T-helper 1 cell treated with Interleukin-12 subunit alpha and Interleukin-12 subunit beta and Interleukin-4 antibody, amounts not matched to agents 30 μg/mL and 1 μg/mL, for 36 hours (primary cell): ENCODE results near the gene ZBTB37.
"Not testable (repeated sequence)": the region's sequence is repeated elsewhere in the genome, so short reads cannot be mapped to it uniquely, and the experiment has no call there.

Source experiments
- H3K27ac Mint-ChIP-seq: one replicate; pipeline ENCODE4 v1.8.0; 2021; ENCODE audit warnings: mild to moderate bottlenecking, mixed read lengths
- H3K27me3 Mint-ChIP-seq: one replicate; pipeline ENCODE4 v1.8.0; 2021; ENCODE audit warnings: low read depth, mixed read lengths
- H3K36me3 Mint-ChIP-seq: one replicate; pipeline ENCODE4 v1.8.0; 2021; ENCODE audit warnings: low read depth, mixed read lengths
- H3K4me1 Mint-ChIP-seq: one replicate; pipeline ENCODE4 v1.8.0; 2021; ENCODE audit warnings: low read depth, mixed read lengths
- H3K4me3 Mint-ChIP-seq: one replicate; pipeline ENCODE4 v1.8.0; 2021; ENCODE audit warnings: mild to moderate bottlenecking, moderate library complexity, mixed read lengths
- H3K9me3 Mint-ChIP-seq: one replicate; pipeline ENCODE4 v1.8.0; 2021; ENCODE audit warnings: mixed read lengths

Gene ZBTB37

GRCh38 chr1:173914366-173914871, 46.2 kb downstream of the ZBTB37 start:
- no peaks in the 10 kb centered on the region for H3K27me3 Mint-ChIP-seq
- no peak overlapping the region for H3K4me3 Mint-ChIP-seq
- H3K27ac Mint-ChIP-seq: no peak overlapping the region
- no peaks in the 10 kb centered on the region for H3K9me3 Mint-ChIP-seq
- H3K4me1 Mint-ChIP-seq: no peaks in the 10 kb centered on the region
- no peaks in the 10 kb centered on the region for H3K36me3 Mint-ChIP-seq

GRCh38 chr1:173915596-173915995, 47.4 kb downstream of the ZBTB37 start:
- Mint-ChIP-seq H3K27me3 (no peaks in the 10 kb centered on the region), H3K27ac (no peak overlapping the region), H3K9me3 (no peaks in the 10 kb centered on the region), H3K4me3 (no peak overlapping the region), H3K4me1 (no peaks in the 10 kb centered on the region), H3K36me3 (no peaks in the 10 kb centered on the region)

DNA sequence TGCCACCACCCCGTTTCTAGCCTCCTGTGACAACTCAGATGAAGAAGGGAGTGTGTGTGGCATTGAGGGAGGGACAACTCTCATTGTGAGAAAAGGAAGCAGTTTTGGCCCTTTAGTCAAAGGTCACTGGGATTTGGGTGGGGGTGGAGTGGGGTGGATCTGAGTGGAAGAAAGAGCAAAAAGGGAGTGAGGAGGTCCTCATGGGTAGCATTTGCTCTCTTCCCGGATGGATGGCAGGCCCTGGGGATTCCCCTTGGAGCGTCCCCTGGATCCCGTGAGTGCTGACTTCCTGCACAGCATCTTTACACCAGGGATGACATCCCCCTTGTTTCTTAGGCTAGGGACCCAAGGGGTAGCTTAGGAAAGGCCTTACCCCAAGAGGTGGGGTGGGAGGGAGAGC, 48.5 kb downstream of the ZBTB37 start:
- Mint-ChIP-seq H3K4me1 (no peaks in the 10 kb centered on the region), H3K27ac (no peak overlapping the region), H3K9me3 (no peaks in the 10 kb centered on the region), H3K36me3 (no peaks in the 10 kb centered on the region), H3K4me3 (no peak overlapping the region), H3K27me3 (no peaks in the 10 kb centered on the region)

DNA sequence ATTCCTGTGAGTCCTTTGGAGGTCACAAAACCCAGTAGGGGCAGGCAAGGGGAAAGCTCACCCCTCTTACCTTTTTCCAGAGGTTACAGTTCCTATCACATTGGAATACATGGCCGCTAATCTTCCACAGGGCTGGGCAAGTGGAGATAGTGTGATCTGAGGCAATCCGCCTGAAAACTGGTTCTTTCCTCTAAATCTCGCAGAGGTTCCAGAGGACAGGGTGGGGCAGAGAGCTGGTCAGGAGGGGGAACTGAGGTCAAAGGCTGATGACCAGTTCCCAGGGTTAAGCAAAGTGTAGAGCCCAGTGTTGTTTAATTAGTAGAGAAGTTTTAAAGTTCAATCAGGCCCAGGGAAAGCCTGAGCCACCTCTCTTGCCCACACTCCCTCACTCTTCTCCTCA, 49.0 kb downstream of the ZBTB37 start, which contains the start of gene SERPINC1:
SERPINC1 (minus strand) TSS at position 179 of the 400 bp plus-strand sequence; CDS start at position 111, 68 bp downstream.
- Mint-ChIP-seq H3K4me3 (no peak within 1 kb of the TSS), H3K9me3 (no peaks in the 10 kb centered on the region), H3K27ac (no peak within 1 kb of the TSS), H3K4me1 (no peaks in the 10 kb centered on the region), H3K36me3 (no peaks in the 10 kb centered on the region), H3K27me3 (no peaks in the 10 kb centered on the region)

- Mint-ChIP-seq H3K36me3 (no peaks in the 10 kb centered on the region), H3K4me3 (no peak overlapping the region), H3K27ac (no peak overlapping the region), H3K9me3 (no peaks in the 10 kb centered on the region), H3K27me3 (no peaks in the 10 kb centered on the region), H3K4me1 (no peaks in the 10 kb centered on the region)
Observed at GRCh38 chr1:173917635-173918493, 49.7 kb downstream of the ZBTB37 start.

GRCh38 chr1:173920861-173921260, 52.7 kb downstream of the ZBTB37 start:
- no peaks in the 10 kb centered on the region for H3K36me3 Mint-ChIP-seq
- no peak overlapping the region for H3K27ac Mint-ChIP-seq
- no peaks in the 10 kb centered on the region for H3K9me3 Mint-ChIP-seq
- no peak overlapping the region for H3K4me3 Mint-ChIP-seq
- no peaks in the 10 kb centered on the region for H3K4me1 Mint-ChIP-seq
- H3K27me3 Mint-ChIP-seq: no peaks in the 10 kb centered on the region

DNA sequence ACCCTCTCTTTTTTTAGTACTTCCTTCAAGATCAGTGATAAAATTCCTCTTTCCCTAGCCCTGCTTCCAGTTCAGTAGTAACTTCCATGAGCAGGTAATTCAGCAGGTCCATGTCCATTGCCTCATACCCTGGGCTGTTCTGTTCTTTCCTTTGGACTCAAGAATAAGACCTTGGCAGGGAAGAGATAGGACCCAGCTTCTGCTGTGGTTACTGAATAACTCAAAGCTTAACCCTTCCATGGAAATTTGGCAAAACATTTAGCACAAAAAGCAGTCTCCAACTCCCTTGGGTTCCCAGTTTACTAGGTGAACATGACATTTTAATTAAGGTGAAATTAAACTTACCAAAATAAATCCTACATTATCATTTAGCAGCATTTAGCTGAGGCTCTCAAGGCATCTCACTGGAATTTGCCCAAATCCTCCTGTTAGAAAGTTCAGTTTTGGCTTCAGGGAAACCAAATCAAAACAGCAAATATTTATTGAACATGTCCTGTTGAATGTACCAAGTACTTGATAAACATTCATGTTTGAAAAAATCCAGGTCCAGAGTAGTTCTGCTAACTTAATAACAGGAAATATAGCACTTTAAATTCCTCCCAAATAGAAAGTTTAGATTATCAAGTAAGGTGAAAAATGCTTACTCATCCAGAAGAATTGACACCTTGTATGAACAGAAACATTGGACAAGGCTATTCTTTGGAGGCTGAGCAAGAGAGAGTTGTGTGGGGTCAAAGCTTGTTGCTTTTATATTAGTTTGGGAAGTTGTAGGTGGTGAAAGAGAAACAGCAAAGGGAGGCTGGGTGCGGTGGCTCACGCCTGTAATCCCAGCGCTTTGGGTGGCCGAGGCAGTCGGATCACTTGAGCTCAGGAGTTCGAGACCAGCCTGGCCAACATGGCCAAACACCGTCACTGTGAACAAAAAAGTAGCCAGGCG, 57.4 kb downstream of the ZBTB37 start:
- no peak overlapping the region for H3K4me3 Mint-ChIP-seq
- no peak overlapping the region for H3K27ac Mint-ChIP-seq
- H3K36me3 Mint-ChIP-seq: peaks cover 4% of the 10 kb centered on the region
- no peaks in the 10 kb centered on the region for H3K27me3 Mint-ChIP-seq
- H3K4me1 Mint-ChIP-seq: no peaks in the 10 kb centered on the region
- H3K9me3 Mint-ChIP-seq: no peaks in the 10 kb centered on the region

DNA sequence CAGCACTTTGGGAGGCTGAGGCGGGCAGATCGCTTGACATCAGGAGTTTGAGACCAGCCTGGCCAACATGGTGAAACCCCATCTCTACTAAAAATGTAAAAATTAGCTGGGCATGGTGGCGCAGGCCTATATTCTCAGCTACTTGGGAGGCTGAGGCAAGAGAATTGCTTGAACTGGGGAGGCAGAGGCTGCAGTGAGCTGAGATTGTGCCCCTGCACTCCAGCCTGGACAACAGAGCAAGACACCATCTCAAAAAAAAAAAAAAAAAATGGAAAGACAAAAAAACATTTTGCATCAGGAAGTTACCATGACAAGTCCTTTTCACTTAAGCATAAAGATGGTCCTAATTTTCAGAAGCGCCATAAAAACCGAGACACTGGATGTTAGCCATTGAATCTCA, 62.4 kb downstream of the ZBTB37 start:
- not testable (repeated sequence) for H3K4me1 Mint-ChIP-seq, H3K9me3 Mint-ChIP-seq, H3K27me3 Mint-ChIP-seq, H3K27ac Mint-ChIP-seq, H3K4me3 Mint-ChIP-seq
- H3K36me3 Mint-ChIP-seq: peaks cover 17% of the 10 kb centered on the region

- Mint-ChIP-seq H3K36me3 (peaks cover 30% of the 10 kb centered on the region), H3K4me3 (no peak overlapping the region), H3K9me3 (no peaks in the 10 kb centered on the region), H3K27me3 (no peaks in the 10 kb centered on the region), H3K4me1 (no peaks in the 10 kb centered on the region), H3K27ac (no peak overlapping the region)
Observed at GRCh38 chr1:173934440-173934839, 66.3 kb downstream of the ZBTB37 start.

- no peaks in the 10 kb centered on the region for H3K9me3 Mint-ChIP-seq
- H3K27ac Mint-ChIP-seq: no peak overlapping the region
- H3K36me3 Mint-ChIP-seq: peaks cover 29% of the 10 kb centered on the region
- no peaks in the 10 kb centered on the region for H3K4me1 Mint-ChIP-seq
- no peaks in the 10 kb centered on the region for H3K27me3 Mint-ChIP-seq
- no peak overlapping the region for H3K4me3 Mint-ChIP-seq
Observed at GRCh38 chr1:173937062-173937461, 68.9 kb downstream of the ZBTB37 start.

GRCh38 chr1:173946380-173946921, 78.3 kb downstream of the ZBTB37 start:
- Mint-ChIP-seq H3K4me1 (no peaks in the 10 kb centered on the region), H3K27ac (no peak overlapping the region), H3K27me3 (no peaks in the 10 kb centered on the region), H3K4me3 (no peak overlapping the region), H3K9me3 (no peaks in the 10 kb centered on the region), H3K36me3 (peaks cover 31% of the 10 kb centered on the region)

- H3K9me3 Mint-ChIP-seq: no peaks in the 10 kb centered on the region
- no peak overlapping the region for H3K27ac Mint-ChIP-seq
- peaks cover 26% of the 10 kb centered on the region for H3K36me3 Mint-ChIP-seq
- H3K27me3 Mint-ChIP-seq: no peaks in the 10 kb centered on the region
- H3K4me1 Mint-ChIP-seq: peaks cover 6% of the 10 kb centered on the region
- H3K4me3 Mint-ChIP-seq: no peak overlapping the region
Observed at GRCh38 chr1:173948594-173948993, 80.4 kb downstream of the ZBTB37 start.
